SK-N-MC (cell line): ENCODE results near the gene TRIM44.

ENCODE experiments used
- DNase-seq: peaks from one replicate; pipeline ENCODE4 v3.0.0-alpha.2; 2011; ENCODE audit warnings: low read depth, low spot score
- H3K27ac ChIP-seq: fragments of 200-600 bp; sonication (generic); 2 replicates; pipeline ENCODE4 v1.5.1; 2016; ENCODE audit warnings: mixed run types
- H3K36me3 ChIP-seq: fragments of 200-600 bp; sonication (generic); 2 replicates; pipeline ENCODE4 v1.6.1; 2017; ENCODE audit warnings: antibody characterized with exemption, low read length, mixed read lengths; ENCODE audit not compliant: insufficient read depth
- H3K4me3 ChIP-seq: fragments of 200-600 bp; sonication (generic); 2 replicates; pipeline ENCODE4 v1.5.1; 2016
- H3K9ac ChIP-seq: fragments of 200-600 bp; sonication (generic); 2 replicates; pipeline ENCODE4 v1.8.0; 2017; ENCODE audit warnings: mixed run types, mixed read lengths; ENCODE audit not compliant: insufficient read length
- H3K9me3 ChIP-seq: fragments of 200-600 bp; sonication (generic); 2 replicates; pipeline ENCODE4 v1.6.1; 2017; ENCODE audit warnings: low read depth, mild to moderate bottlenecking, antibody characterized with exemption, low read length, moderate library complexity, mixed read lengths
- EZH2 ChIP-seq: fragments of 200-600 bp; sonication (generic); IDR thresholded peaks from one replicate; pipeline ENCODE4 v1.6.1; 2017; ENCODE audit warnings: antibody characterized with exemption
- FOXP2 ChIP-seq: optimal IDR thresholded peaks from 2 replicates; pipeline ENCODE3; 2011; ENCODE audit warnings: mild to moderate bottlenecking, moderate library complexity; ENCODE audit not compliant: insufficient read depth; ENCODE audit errors: extremely low read length, control extremely low read depth
- POLR2AphosphoS5 ChIP-seq: IDR thresholded peaks from 2 replicates; pipeline ENCODE4 v1.6.1; 2012; ENCODE audit warnings: mild to moderate bottlenecking, low read depth, low read length, borderline replicate concordance

The TRIM44 gene

GRCh38 chr11:35662649-35663407, at the start of gene TRIM44:
TSS of gene TRIM44 (plus strand) at chr11:35662775. CDS start at chr11:35663112, 337 bp downstream.
- TF ChIP-seq POLR2AphosphoS5 (peak; percentile 58), FOXP2 (peak; percentile 23), EZH2 (no peak)
- peak within 1 kb of the TSS; percentile 58 for H3K27ac ChIP-seq
- peak within 1 kb of the TSS; percentile 83 for H3K9ac ChIP-seq
- peak; percentile 14 for DNase-seq
- H3K9me3 ChIP-seq, result peaks cover 7% of the 10 kb centered on the region; the same call in 1 of the 2 replicates
- H3K4me3 ChIP-seq, result peak within 1 kb of the TSS; percentile 83
- peaks cover 7% of the 10 kb centered on the region for H3K36me3 ChIP-seq

GRCh38 chr11:35614939-35615569, 47.5 kb upstream of the TRIM44 start:
- H3K36me3 ChIP-seq, result no peaks in the 10 kb centered on the region
- H3K9me3 ChIP-seq, result no peaks in the 10 kb centered on the region
- H3K4me3 ChIP-seq, result no peak overlapping the region
- H3K27ac ChIP-seq, result no peak overlapping the region
- DNase-seq, result no peak
- TF ChIP-seq EZH2 (no peak), POLR2AphosphoS5 (no peak), FOXP2 (no peak)
- no peak overlapping the region for H3K9ac ChIP-seq

- Histone ChIP-seq H3K27ac (no peak overlapping the region), H3K9ac (no peak overlapping the region), H3K36me3 (no peaks in the 10 kb centered on the region), H3K9me3 (no peaks in the 10 kb centered on the region), H3K4me3 (no peak overlapping the region)
- DNase-seq, result no peak
- TF ChIP-seq POLR2AphosphoS5 (no peak), FOXP2 (no peak), EZH2 (no peak)
These were observed 46.4 kb upstream of the TRIM44 start for GRCh38 chr11:35615921-35616900.

GRCh38 chr11:35617316-35617686, 45.3 kb upstream of the TRIM44 start:
- TF ChIP-seq EZH2 (no peak), FOXP2 (no peak), POLR2AphosphoS5 (no peak)
- Histone ChIP-seq H3K9ac (no peak overlapping the region), H3K9me3 (no peaks in the 10 kb centered on the region), H3K27ac (no peak overlapping the region), H3K4me3 (peak overlapping the region; percentile 81), H3K36me3 (no peaks in the 10 kb centered on the region)
- no peak for DNase-seq

GRCh38 chr11:35617687-35618496, 44.7 kb upstream of the TRIM44 start, which contains the start of gene FJX1:
TSS of gene FJX1 (plus strand) at chr11:35618460. CDS start at chr11:35618637, 177 bp downstream.
- Histone ChIP-seq H3K36me3 (no peaks in the 10 kb centered on the region), H3K4me3 (peak within 1 kb of the TSS; percentile 81), H3K27ac (no peak within 1 kb of the TSS), H3K9ac (peak within 1 kb of the TSS; percentile 61), H3K9me3 (no peaks in the 10 kb centered on the region)
- DNase-seq, result no peak
- no peak for TF ChIP-seq EZH2
- TF ChIP-seq POLR2AphosphoS5, result no peak
- TF ChIP-seq FOXP2, result no peak

GRCh38 chr11:35618497-35619115, 44.0 kb upstream of the TRIM44 start:
- Histone ChIP-seq H3K9ac (peak overlapping the region; percentile 61), H3K27ac (no peak overlapping the region), H3K4me3 (peak overlapping the region; percentile 81), H3K9me3 (no peaks in the 10 kb centered on the region), H3K36me3 (no peaks in the 10 kb centered on the region)
- no peak for DNase-seq
- TF ChIP-seq FOXP2, result no peak
- TF ChIP-seq POLR2AphosphoS5, result no peak
- TF ChIP-seq EZH2, result no peak
